Ramos (cell line): ENCODE measurements around the gene SPATA18.
"Not testable (repeated sequence)": the region's sequence is repeated elsewhere in the genome, so short reads cannot be mapped to it uniquely, and the experiment has no call there.

Experiments
- in situ Hi-C: fragments of 300-500 bp; cut with MboI; formaldehyde crosslinking; loops from one replicate; pipeline ENCODE4 v1.14.3; 2022; ENCODE audit warnings: low sequenced_read_pairs; ENCODE audit not compliant: unreplicated experiment

The SPATA18 gene

DNA sequence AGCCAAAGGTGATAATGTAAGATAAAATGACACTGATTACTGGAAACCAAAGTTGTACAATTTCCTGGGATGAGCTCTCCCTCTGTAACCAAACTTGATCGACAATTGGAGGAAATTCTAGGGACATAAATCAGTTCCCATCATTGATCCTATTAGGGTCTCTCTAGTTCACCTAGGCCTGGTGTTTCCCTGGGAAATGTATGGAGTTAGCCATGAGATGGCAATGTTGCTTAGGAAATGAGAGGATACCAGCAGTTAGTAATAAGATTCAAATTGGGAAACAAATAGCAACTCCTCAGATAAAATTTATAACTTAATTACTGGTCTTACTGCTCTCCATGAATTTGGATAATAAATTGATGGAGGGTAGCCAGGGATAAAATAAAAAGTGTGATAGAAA lies 52.2 kb downstream of the SPATA18 start:
- in situ Hi-C loops: no loop called here

DNA sequence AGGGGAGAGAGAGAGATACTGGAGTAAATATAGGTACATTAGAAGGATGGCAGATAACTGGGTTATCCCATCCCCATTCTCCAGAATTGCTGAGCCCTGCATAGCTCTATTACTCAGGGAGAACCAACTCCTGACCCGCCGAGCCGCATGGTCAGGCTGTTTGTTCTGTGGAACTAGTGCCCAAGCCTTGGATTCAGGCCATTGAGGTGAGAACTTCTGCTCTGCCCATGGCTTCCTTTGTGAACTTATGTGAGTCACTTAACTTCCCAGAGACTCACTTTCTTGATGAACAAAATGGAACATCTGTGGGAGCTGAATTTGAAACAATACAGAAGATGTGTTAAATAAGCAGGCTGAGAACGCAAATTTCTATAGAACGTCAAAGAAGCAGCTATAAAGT lies 54.2 kb downstream of the SPATA18 start:
- in situ Hi-C loops: no loop called here

DNA sequence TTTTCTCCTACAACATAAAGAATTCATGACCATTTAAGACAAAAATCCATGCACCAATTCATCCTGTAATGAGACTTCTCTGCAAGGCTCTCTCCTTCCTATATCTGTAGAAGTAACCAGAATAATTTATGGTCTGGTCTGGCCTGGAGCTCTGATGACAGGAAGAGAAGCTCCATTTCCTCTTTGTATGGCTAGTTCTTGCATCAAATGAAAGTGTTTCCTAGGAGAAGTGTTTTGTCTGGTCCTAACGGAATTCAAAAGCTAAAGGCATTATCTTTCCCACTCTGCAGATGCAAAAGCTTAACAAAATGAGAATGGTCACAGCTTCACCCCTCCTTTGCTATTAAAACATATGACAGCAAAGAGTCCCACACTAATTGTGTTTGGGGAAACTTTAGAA lies 55.1 kb downstream of the SPATA18 start:
- in situ Hi-C loops: no loop called here

DNA sequence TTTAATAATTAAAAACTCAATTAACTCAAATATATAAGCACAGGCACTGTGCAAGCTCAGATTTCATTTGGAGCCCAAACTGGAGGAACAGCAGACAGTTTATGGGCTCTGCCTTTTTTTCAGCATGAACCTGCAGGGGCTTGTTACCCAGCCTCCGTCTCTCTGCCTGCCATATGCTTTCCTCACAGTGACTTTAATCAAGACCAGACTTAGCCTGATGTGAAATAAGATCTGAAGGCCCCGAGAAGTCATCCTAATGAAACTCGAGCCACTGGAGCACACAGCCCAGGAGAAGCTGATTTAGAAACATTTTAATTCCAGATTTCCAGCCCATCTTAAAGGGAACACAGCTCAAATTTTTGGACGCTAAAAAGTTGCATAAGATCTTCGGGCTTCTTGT lies 55.6 kb downstream of the SPATA18 start:
- in situ Hi-C loops: no loop called here

GRCh38 chr4:52107336-52107735 lies 56.2 kb downstream of the SPATA18 start:
- in situ Hi-C loops: no loop called here

- in situ Hi-C loops: no loop called here
Observed at GRCh38 chr4:52107745-52108144, 56.6 kb downstream of the SPATA18 start.

GRCh38 chr4:52110171-52110570 lies 59.1 kb downstream of the SPATA18 start:
- in situ Hi-C loops: no loop called here

GRCh38 chr4:52111995-52112394 lies 60.9 kb downstream of the SPATA18 start:
- in situ Hi-C loops: no loop called here

- in situ Hi-C loops: no loop called here
Observed at GRCh38 chr4:52112411-52112810, 61.3 kb downstream of the SPATA18 start.

DNA sequence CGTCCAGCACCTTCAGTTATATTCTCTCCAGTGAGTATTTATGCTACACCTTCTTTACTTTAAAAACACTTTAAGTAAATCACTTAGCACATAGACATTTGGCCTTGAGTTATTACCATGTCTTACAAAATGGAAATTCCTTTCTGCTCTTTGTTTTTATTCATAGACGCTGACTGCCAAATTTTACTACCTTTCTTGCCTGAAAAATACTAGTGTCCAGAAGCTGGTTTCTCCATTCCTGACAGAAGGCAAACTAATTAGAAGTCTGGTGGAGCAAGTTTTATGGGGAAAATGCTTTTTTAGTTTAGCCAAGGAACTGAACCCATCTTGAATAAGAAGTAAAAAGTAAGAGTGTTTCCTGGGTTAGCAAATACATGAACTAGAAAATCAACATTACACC lies 65.5 kb downstream of the SPATA18 start:
- in situ Hi-C loops: no loop called here

- in situ Hi-C loops: no loop called here
Observed at GRCh38 chr4:52126226-52126625, 75.1 kb downstream of the SPATA18 start.

- in situ Hi-C loops: no loop called here
Observed at GRCh38 chr4:52126966-52127365, 75.9 kb downstream of the SPATA18 start.

- in situ Hi-C loops: no loop called here
Observed at GRCh38 chr4:52135171-52135570, 84.1 kb downstream of the SPATA18 start.

- in situ Hi-C loops: not testable (repeated sequence)
Observed at GRCh38 chr4:52137152-52137551, 86.0 kb downstream of the SPATA18 start.

DNA sequence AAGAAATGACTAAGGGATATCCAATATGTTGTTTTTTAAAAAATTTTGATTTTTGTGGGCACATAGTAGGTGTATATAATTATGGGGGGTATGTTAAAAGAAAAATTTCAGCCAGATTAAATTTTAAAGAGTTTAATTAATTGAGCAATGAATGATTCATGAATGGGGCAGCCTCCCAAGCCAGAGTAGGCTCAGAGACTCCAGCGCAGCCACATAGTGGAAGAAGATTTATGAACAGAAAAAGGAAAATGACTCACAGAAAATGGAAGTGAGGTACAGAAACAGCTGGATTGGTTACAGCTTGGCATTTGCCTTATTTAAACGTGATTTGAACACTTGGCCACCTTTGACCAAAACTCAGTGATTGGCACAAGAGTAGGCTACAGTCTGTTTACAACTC lies 91.7 kb downstream of the SPATA18 start:
- in situ Hi-C loops: no loop called here

DNA sequence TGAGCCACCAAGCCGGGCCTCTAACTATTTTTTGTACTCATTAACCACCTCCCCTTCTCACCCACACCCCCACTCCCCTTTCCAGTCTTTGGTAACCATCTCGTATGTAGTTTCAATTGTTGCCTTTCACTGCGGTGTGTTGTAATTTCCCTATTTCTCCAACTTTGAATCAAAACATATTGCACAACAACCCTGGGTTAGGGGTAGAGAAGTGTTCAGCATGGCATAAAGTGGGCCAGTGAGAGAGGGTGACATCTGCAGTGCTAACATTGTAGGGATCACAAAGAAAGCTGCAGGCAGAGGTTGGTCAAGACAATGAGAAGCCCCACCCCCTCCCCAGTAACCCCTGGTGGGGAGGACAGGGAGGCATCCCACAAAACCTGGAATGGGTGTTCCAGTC lies 92.7 kb downstream of the SPATA18 start:
- in situ Hi-C loops: no loop called here

GRCh38 chr4:52144372-52144771 lies 93.3 kb downstream of the SPATA18 start:
- in situ Hi-C loops: no loop called here
